ENCODE results near the gene CNPY2.
A peak's percentile ranks its signal among the peaks of the same experiment; 100 is the strongest.
"Not testable (repeated sequence)": the region's sequence is repeated elsewhere in the genome, so short reads cannot be mapped to it uniquely, and the experiment has no call there.

CNPY2 gene

DNA sequence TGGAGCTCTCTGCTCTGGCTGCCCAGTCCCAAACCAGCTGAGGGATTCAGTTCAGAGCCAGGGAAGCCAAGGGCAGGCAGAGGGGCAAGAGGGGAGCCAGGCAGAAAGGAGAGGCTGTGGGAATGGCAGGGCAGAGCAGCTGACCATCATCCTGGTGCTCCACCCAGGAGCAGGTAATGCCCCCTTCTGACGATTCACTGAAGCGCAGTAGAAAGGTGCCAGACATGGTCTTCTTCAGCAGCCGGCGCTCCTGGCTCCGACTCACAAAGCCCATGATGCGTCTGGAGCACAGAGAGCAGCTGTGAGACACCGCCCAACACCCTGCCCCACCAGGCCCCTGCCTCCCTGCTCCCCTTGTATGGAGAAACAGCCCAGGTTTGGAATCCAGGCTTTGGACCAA lies 30.9 kb upstream of the CNPY2 start:
- DNase-seq (ENCODE audit: insufficient read length) = no peak
- no peak for FAIRE-seq
- TF ChIP-seq POLR2AphosphoS5 (IDR thresholded peaks at IDR 0.05; ENCODE audit: low read depth, low read length) (no peak), POLR2A (IDR thresholded peaks at IDR 0.05; ENCODE audit: low read depth, low read length) (no peak), TAF1 (IDR thresholded peaks at IDR 0.05; ENCODE audit: borderline replicate concordance, low read depth, low read length) (no peak)

DNA sequence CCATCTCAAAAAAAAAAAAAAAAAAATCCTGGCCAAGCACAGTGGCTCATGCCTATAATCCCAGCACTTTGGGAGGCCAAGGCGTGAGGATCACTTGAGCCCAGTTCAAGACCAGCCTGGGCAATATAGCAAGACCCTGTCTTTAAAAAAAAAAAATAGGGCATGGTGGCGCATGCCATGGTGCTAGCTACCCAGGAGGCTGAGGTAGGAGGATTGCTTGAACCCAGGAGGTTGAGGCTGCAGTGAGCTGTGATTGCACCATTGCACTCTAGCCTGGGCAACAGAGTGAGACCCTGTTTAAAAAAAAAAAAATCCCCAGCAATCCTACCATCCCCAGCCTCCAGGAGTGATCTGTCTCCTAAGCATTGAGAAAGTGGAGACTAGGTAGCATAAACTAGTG lies 26.5 kb upstream of the CNPY2 start:
- FAIRE-seq = not testable (repeated sequence)

DNA sequence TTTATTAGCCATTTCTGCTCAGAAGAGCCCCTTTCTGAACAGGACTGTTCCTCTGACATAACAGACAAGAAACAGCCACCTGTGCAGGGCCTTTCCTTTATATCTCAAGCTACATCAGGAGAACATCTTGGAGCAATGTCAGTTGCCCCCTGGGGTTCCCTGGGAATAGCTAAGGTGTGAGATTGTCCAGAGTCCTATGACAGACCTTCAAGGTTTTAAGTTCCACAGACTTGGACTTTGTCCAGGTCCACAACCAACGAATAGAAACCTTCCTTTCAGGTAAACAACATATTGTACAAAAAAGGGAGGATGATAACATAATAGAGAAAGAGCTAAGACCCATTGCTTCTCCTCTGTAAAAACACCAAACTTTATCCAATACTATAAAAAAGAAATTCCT lies 25.8 kb upstream of the CNPY2 start:
- TF ChIP-seq POLR2AphosphoS5 (IDR thresholded peaks at IDR 0.05; ENCODE audit: low read depth, low read length) = no peak
- no peak for TF ChIP-seq POLR2A (IDR thresholded peaks at IDR 0.05; ENCODE audit: low read depth, low read length)
- no peak for TF ChIP-seq TAF1 (IDR thresholded peaks at IDR 0.05; ENCODE audit: borderline replicate concordance, low read depth, low read length)
- FAIRE-seq = no peak
- no peak for DNase-seq (ENCODE audit: insufficient read length)

More for the DNA sequence above, 26.5 kb upstream of the CNPY2 start:
- not testable (repeated sequence) for DNase-seq (ENCODE audit: insufficient read length)

DNA sequence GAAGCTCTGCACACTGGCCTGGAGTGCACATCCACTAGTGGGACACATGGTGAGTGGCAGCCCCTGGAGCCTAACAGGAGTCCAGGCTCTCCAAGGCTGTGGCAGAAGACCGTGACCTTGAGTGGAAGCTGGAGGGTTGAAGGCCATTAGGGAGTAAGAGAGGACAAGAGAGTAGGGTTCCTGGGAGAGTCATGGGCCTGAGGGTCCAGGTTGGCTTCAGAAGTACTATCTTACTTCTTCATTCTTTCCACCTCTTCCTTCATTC lies 23.3 kb upstream of the CNPY2 start:
- TF ChIP-seq TAF1 (IDR thresholded peaks at IDR 0.05; ENCODE audit: borderline replicate concordance, low read depth, low read length) = no peak
- no peak; the same call in 1 of the 2 replicates for TF ChIP-seq POLR2AphosphoS5 (IDR thresholded peaks at IDR 0.05; ENCODE audit: low read depth, low read length)
- TF ChIP-seq POLR2A (IDR thresholded peaks at IDR 0.05; ENCODE audit: low read depth, low read length) = no peak; the same call in 1 of the 2 replicates
- DNase-seq (ENCODE audit: insufficient read length) (no peak), FAIRE-seq (no peak)

DNA sequence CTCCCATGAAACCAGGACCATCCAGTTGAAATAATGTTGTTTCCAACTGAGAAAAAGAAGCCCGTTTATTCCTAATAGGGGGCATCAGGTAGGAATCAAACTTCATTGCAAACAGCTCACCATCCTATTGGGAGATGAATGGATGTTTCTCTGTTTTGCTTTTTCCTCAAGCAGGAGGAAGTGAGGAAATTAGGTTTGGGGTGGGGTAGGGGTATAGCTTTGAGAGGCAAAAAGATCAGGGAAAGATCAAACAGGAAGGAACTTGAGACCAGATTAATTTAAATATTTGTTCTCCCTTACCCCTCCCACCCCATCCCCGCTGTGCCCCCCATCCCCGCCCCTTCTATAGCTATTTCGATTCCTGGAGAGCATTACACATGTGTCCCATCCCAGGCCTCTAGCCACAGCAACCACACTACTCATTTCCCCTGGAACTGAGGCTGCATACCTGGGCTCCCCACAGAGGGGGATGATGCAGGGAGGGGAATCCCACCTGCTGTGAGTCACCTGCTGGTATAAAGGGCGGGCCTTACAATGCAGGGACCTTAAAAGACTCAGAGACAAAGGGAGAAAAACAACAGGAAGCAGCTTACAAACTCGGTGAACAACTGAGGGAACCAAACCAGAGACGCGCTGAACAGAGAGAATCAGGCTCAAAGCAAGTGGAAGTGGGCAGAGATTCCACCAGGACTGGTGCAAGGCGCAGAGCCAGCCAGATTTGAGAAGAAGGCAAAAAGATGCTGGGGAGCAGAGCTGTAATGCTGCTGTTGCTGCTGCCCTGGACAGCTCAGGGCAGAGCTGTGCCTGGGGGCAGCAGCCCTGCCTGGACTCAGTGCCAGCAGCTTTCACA lies 22.7 kb upstream of the CNPY2 start, which contains the start of gene IL23A:
TSS of gene IL23A (plus strand) at position 577 of the 850 bp plus-strand sequence. CDS start at position 738, 161 bp downstream.
- peak; percentile 42 for DNase-seq (ENCODE audit: insufficient read length)
- peak; percentile 86 for FAIRE-seq
- 0 out of 2 replicates have a peak, but pooled peaks have one; percentile 55 for TF ChIP-seq TAF1 (IDR thresholded peaks at IDR 0.05; ENCODE audit: borderline replicate concordance, low read depth, low read length)
- peak; percentile 65; the same call in 1 of the 2 replicates for TF ChIP-seq POLR2AphosphoS5 (IDR thresholded peaks at IDR 0.05; ENCODE audit: low read depth, low read length)
- peak; percentile 67 for TF ChIP-seq POLR2A (IDR thresholded peaks at IDR 0.05; ENCODE audit: low read depth, low read length)

DNA sequence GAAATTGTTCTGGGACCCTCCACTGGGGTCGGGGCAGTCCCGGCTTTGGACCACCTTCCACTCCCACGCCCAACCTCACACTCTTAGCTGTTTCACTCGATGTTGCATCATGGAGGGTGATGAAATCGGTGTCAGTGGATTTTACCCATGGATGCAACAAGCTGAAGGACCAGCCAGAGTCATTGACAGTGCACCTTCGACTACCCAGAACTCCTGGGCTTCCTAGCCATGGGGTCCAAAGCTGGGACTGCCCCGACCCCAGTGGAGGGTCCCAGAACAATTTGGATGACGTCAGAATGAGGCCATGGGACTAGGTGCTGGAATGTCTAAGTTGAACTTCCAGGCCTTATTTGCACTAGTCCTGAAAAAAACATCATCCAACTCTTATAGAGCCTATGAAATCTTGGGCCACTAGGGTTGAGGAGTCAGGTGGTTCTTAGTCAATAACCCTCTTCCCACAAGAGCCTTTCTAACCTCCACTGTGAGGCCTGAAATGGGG lies 22.0 kb upstream of the CNPY2 start:
- TF ChIP-seq POLR2AphosphoS5 (IDR thresholded peaks at IDR 0.05; ENCODE audit: low read depth, low read length) = no peak
- TF ChIP-seq POLR2A (IDR thresholded peaks at IDR 0.05; ENCODE audit: low read depth, low read length) = no peak
- TF ChIP-seq TAF1 (IDR thresholded peaks at IDR 0.05; ENCODE audit: borderline replicate concordance, low read depth, low read length) = no peak
- DNase-seq (ENCODE audit: insufficient read length) (no peak), FAIRE-seq (no peak)

DNA sequence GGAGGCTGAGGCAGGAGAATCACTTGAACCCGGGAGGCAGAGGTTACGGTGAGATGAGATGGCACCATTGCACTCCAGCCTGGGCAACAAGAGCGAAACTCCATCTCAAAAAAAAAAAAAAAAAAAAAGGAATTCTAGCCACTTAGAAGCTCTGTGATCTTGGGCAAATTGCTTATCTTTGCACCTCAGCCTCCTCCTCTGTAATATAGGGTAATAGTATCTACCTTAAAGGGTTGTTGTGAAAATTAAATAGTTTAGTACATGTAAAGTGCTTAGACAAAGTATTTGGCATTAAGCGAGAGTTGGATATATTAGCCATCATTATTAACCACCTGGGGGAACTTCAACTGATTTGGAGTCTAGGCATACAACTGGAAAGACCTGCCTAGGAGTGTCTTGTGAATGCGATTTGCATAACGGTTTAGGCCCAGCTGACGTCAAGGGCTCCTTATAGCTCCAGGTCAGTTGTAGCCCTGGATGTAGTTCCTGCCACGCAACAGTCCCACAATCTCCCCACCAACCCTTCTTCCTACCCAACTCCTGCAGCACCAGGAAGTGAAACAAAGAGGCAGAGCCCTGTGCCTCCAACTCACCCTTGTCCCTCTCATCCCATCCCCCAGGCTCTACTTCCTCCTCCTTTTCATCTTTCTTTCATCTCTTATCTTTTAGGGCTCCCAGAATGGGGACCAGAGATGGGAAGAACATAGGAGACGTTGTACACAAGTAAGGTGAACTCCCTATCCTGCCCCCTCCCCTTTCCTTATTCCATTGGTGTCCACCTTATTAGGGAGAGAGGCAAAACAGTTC lies 20.8 kb upstream of the CNPY2 start:
- peak; percentile 82 for FAIRE-seq
- no peak for DNase-seq (ENCODE audit: insufficient read length)
- no peak; the same call in 1 of the 2 replicates for TF ChIP-seq POLR2A (IDR thresholded peaks at IDR 0.05; ENCODE audit: low read depth, low read length)
- 0 out of 2 replicates have a peak, but pooled peaks have one; percentile 40 for TF ChIP-seq POLR2AphosphoS5 (IDR thresholded peaks at IDR 0.05; ENCODE audit: low read depth, low read length)

DNA sequence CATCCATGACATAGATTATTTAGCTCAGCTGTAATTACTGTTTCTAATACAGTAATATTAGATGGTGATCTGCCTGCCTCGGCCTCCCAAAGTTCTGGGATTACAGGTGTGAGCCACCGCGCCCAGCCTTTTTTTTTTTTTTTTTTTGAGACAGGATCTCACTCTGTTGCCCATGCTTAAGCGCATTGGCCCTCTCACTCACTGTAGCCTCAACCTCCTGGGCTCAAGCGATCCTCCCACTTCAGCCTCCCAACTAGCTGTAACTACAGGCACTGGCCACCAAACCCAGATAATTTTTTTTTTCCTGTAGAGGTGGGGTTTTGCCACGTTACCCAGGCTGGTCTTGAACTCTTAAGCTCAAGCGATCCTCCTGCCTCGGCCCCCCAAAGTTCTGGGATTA lies 19.7 kb upstream of the CNPY2 start:
- FAIRE-seq; DNase-seq (ENCODE audit: insufficient read length): not testable (repeated sequence)

DNA sequence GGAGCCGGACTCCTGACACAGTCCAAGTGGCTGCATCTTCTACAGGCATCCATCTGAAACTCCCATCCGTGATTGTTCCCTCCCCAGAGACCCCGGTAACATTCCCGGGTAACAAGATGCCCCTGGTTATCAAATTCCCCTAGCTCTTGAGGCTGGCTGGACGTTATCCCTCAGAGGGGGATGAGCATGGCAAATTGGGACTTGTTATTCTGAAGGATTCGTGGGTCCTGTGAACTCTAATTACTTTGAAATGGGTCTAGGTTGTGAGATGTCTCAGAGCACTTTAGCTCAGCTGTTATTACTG lies 18.7 kb upstream of the CNPY2 start:
- TF ChIP-seq POLR2A (IDR thresholded peaks at IDR 0.05; ENCODE audit: low read depth, low read length) = 0 out of 2 replicates have a peak, but pooled peaks have one; percentile 1
- TF ChIP-seq TAF1 (IDR thresholded peaks at IDR 0.05; ENCODE audit: borderline replicate concordance, low read depth, low read length) = no peak
- DNase-seq (ENCODE audit: insufficient read length) = no peak
- no peak for FAIRE-seq

DNA sequence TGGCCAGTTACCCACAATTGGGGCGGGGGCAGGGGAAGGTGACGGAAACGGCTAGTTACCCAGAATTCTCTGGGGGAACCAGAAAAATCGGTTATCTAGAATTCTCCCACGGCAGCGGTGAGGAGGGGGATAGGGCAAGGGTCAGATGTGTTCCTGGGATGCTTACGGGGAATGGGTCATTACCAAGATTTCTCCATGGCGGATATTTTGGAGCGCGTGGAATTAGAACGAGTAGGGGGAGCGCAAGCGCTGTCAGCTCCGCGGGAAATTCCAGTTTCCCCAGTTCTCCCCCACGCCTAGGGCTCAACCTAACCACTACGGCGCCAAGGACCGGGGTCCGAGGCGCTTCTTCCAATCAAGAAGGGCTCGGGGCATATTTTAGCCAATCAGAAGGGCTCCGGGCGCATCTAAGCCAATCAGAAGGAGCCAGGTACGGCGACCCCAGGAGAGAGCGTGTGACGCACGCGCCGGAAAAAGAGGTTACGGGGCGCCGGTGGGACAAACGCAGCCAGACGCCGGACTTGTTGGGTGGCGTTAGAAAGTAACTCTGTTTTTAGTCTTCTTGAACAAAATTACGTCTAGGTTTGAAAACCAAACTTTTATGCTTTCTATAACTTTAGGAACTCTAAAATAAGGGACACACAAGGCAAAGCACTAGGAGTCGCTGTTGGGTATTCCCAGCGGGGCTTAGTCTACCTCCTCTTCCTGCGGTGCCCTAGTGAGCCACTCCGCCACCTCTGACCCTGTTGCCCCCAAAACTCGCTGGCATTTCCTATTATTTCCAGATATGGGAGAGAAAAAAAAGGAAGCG lies 18.1 kb upstream of the CNPY2 start, which contains the start of gene PAN2:
TSS of gene PAN2 (minus strand) at position 322 of the 811 bp plus-strand sequence. CDS start 906 bp downstream, outside the sequence.
- FAIRE-seq (peak; percentile 91), DNase-seq (ENCODE audit: insufficient read length) (peak; percentile 97)
- TF ChIP-seq TAF1 (IDR thresholded peaks at IDR 0.05; ENCODE audit: borderline replicate concordance, low read depth, low read length) = peak; percentile 43; the same call in 1 of the 2 replicates
- TF ChIP-seq POLR2AphosphoS5 (IDR thresholded peaks at IDR 0.05; ENCODE audit: low read depth, low read length) = peak; percentile 75
- peak; percentile 86 for TF ChIP-seq POLR2A (IDR thresholded peaks at IDR 0.05; ENCODE audit: low read depth, low read length)

DNA sequence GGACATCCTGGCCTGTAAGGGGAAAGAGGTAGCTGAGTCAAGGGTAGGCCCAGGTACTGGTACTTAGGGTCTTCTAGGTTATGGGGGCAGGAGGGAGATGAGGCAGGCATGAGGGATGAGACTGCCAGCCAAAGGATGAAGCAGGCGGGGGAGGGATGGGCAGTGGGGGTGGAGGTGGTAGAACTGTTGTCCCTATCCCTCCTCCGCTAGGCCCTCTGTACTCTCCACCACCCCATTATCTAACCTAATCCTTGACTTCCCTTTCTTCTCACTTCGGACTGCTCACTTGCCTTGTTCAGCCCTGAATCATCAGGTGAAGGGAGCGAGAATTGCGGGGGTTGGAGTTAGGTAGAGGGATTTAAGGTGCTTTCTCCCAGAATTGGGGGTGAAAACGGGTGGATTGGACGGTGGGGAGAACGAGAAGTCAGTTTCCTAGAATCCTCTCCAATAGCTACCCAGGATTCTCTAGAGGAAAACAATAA lies 17.4 kb upstream of the CNPY2 start:
- TF ChIP-seq POLR2A (IDR thresholded peaks at IDR 0.05; ENCODE audit: low read depth, low read length) = no peak
- no peak for TF ChIP-seq TAF1 (IDR thresholded peaks at IDR 0.05; ENCODE audit: borderline replicate concordance, low read depth, low read length)
- no peak for TF ChIP-seq POLR2AphosphoS5 (IDR thresholded peaks at IDR 0.05; ENCODE audit: low read depth, low read length)
- DNase-seq (ENCODE audit: insufficient read length) (no peak), FAIRE-seq (no peak)

Measured in GM12892 (cell line).